ENCODE results near the gene POM121C.
"Not testable (repeated sequence)": the region's sequence is repeated elsewhere in the genome, so short reads cannot be mapped to it uniquely, and the experiment has no call there.

The POM121C gene

GRCh38 chr7:75485979-75486643, at the start of gene POM121C:
POM121C (minus strand) TSS chr7:75486299; CDS start chr7:75441496, 44,803 bp downstream.
- peak within 1 kb of the TSS; percentile 31; the same call in 1 of the 2 replicates for H3K27ac ChIP-seq
- H3K4me3 ChIP-seq (IDR thresholded peaks at IDR 0.05; ENCODE audit: insufficient read depth, low read depth, low read length); H4K20me1 ChIP-seq (ENCODE audit: insufficient read depth); H3K79me2 ChIP-seq (ENCODE audit: insufficient read depth, low read depth); H3K4me1 ChIP-seq (ENCODE audit: low read depth, poor library complexity, severe bottlenecking); H3K27me3 ChIP-seq (ENCODE audit: insufficient read depth, low read depth); H3K36me3 ChIP-seq (ENCODE audit: insufficient read depth): not testable (repeated sequence)
- peak within 1 kb of the TSS; percentile 82 for H2AFZ ChIP-seq (ENCODE audit: low read depth)
- peak within 1 kb of the TSS; percentile 80 for H3K4me2 ChIP-seq
- H3K9ac ChIP-seq: peak within 1 kb of the TSS; percentile 75; the same call in 1 of the 2 replicates

- no peak overlapping the region for H3K27ac ChIP-seq
- H3K4me1 ChIP-seq (ENCODE audit: low read depth, poor library complexity, severe bottlenecking): no peaks in the 10 kb centered on the region
- H3K9ac ChIP-seq: no peak overlapping the region
- H3K27me3 ChIP-seq (ENCODE audit: insufficient read depth, low read depth): no peaks in the 10 kb centered on the region
- H3K4me2 ChIP-seq: no peak overlapping the region
- no peaks in the 10 kb centered on the region for H3K79me2 ChIP-seq (ENCODE audit: insufficient read depth, low read depth)
- H4K20me1 ChIP-seq (ENCODE audit: insufficient read depth): no peaks in the 10 kb centered on the region
- no peak overlapping the region for H2AFZ ChIP-seq (ENCODE audit: low read depth)
- H3K4me3 ChIP-seq (IDR thresholded peaks at IDR 0.05; ENCODE audit: insufficient read depth, low read depth, low read length): no peak overlapping the region
- H3K36me3 ChIP-seq (ENCODE audit: insufficient read depth): no peaks in the 10 kb centered on the region
- no peak for TF ChIP-seq CTCF (conservative IDR thresholded peaks at IDR 0.05; ENCODE audit: low read depth, low read length)
Observed at GRCh38 chr7:75534727-75535307, 48.7 kb upstream of the POM121C start.

- no peaks in the 10 kb centered on the region for H3K27me3 ChIP-seq (ENCODE audit: insufficient read depth, low read depth)
- TF ChIP-seq CTCF (conservative IDR thresholded peaks at IDR 0.05; ENCODE audit: low read depth, low read length): no peak
- H3K4me3 ChIP-seq (IDR thresholded peaks at IDR 0.05; ENCODE audit: insufficient read depth, low read depth, low read length): no peak overlapping the region
- no peaks in the 10 kb centered on the region for H3K4me1 ChIP-seq (ENCODE audit: low read depth, poor library complexity, severe bottlenecking)
- no peak overlapping the region for H3K27ac ChIP-seq
- no peaks in the 10 kb centered on the region for H4K20me1 ChIP-seq (ENCODE audit: insufficient read depth)
- no peaks in the 10 kb centered on the region for H3K36me3 ChIP-seq (ENCODE audit: insufficient read depth)
- H3K9ac ChIP-seq: no peak overlapping the region
- no peak overlapping the region for H2AFZ ChIP-seq (ENCODE audit: low read depth)
- no peaks in the 10 kb centered on the region for H3K79me2 ChIP-seq (ENCODE audit: insufficient read depth, low read depth)
- H3K4me2 ChIP-seq: no peak overlapping the region
Observed at GRCh38 chr7:75533926-75534325, 47.8 kb upstream of the POM121C start.

GRCh38 chr7:75532639-75533038, 46.5 kb upstream of the POM121C start:
- Histone ChIP-seq H3K4me2 (no peak overlapping the region), H3K36me3 (ENCODE audit: insufficient read depth) (no peaks in the 10 kb centered on the region), H3K27ac (no peak overlapping the region), H3K4me3 (IDR thresholded peaks at IDR 0.05; ENCODE audit: insufficient read depth, low read depth, low read length) (no peak overlapping the region), H3K9ac (no peak overlapping the region), H3K79me2 (ENCODE audit: insufficient read depth, low read depth) (peaks cover 3% of the 10 kb centered on the region), H4K20me1 (ENCODE audit: insufficient read depth) (no peaks in the 10 kb centered on the region), H3K4me1 (ENCODE audit: low read depth, poor library complexity, severe bottlenecking) (no peaks in the 10 kb centered on the region), H3K27me3 (ENCODE audit: insufficient read depth, low read depth) (no peaks in the 10 kb centered on the region), H2AFZ (ENCODE audit: low read depth) (no peak overlapping the region)
- no peak for TF ChIP-seq CTCF (conservative IDR thresholded peaks at IDR 0.05; ENCODE audit: low read depth, low read length)

GRCh38 chr7:75531359-75531821, 45.3 kb upstream of the POM121C start:
- TF ChIP-seq CTCF (conservative IDR thresholded peaks at IDR 0.05; ENCODE audit: low read depth, low read length): no peak
- Histone ChIP-seq H3K36me3 (ENCODE audit: insufficient read depth) (no peaks in the 10 kb centered on the region), H3K27me3 (ENCODE audit: insufficient read depth, low read depth) (no peaks in the 10 kb centered on the region), H3K4me1 (ENCODE audit: low read depth, poor library complexity, severe bottlenecking) (peaks cover 6% of the 10 kb centered on the region), H3K79me2 (ENCODE audit: insufficient read depth, low read depth) (peaks cover 15% of the 10 kb centered on the region), H3K27ac (no peak overlapping the region), H3K4me3 (IDR thresholded peaks at IDR 0.05; ENCODE audit: insufficient read depth, low read depth, low read length) (no peak overlapping the region), H3K4me2 (no peak overlapping the region), H2AFZ (ENCODE audit: low read depth) (no peak overlapping the region), H3K9ac (no peak overlapping the region), H4K20me1 (ENCODE audit: insufficient read depth) (no peaks in the 10 kb centered on the region)

- not testable (repeated sequence) for H4K20me1 ChIP-seq (ENCODE audit: insufficient read depth); H3K4me3 ChIP-seq (IDR thresholded peaks at IDR 0.05; ENCODE audit: insufficient read depth, low read depth, low read length); H3K27me3 ChIP-seq (ENCODE audit: insufficient read depth, low read depth)
- Histone ChIP-seq H3K27ac (0 out of 2 replicates have a peak overlapping the region, but pooled peaks have one; percentile 39), H3K4me2 (peak overlapping the region; percentile 96), H3K79me2 (ENCODE audit: insufficient read depth, low read depth) (peaks cover 25% of the 10 kb centered on the region), H3K4me1 (ENCODE audit: low read depth, poor library complexity, severe bottlenecking) (peaks cover 11% of the 10 kb centered on the region), H3K36me3 (ENCODE audit: insufficient read depth) (peaks cover 10% of the 10 kb centered on the region; the same call in 1 of the 2 replicates), H2AFZ (ENCODE audit: low read depth) (peak overlapping the region; percentile 78), H3K9ac (peak overlapping the region; percentile 69)
Observed at GRCh38 chr7:75527224-75527722, 41.2 kb upstream of the POM121C start.
